Hair follicle dermal papilla cell (primary cell): ENCODE measurements around the gene ACOT4. TPM values are rescaled to one million over a fixed set of nuclear protein-coding genes. Genes with fewer than 3 reads are reported as not detected.

ENCODE experiments used
- total RNA-seq: library from RNA; depleted of rRNA; stranded (reverse); fragments of >200 nt; gene quantifications from 2 replicates; pipeline ENCODE4 v1.2.3, GENCODE V29; 2012

ACOT4 gene
- total RNA-seq, result 0.73 and 1.5 TPM in 2 replicates

GRCh38 chr14:73591690-73592449 is at the start of gene ACOT4:
Gene ACOT4, plus strand, starts transcription at chr14:73591873. Its CDS starts 87 bp downstream, at chr14:73591960.

GRCh38 chr14:73569185-73569958 is 22.3 kb upstream of the ACOT4 start, which contains the start of gene ACOT2:
Gene ACOT2, plus strand, starts transcription at chr14:73569213. Its CDS starts 28 bp downstream, at chr14:73569241.

GRCh38 chr14:73612339-73613045 is 20.8 kb downstream of the ACOT4 start, which contains the start of gene ACOT6:
Gene ACOT6, plus strand, starts transcription at chr14:73612517. Its CDS starts 55 bp downstream, at chr14:73612572.

GRCh38 chr14:73644531-73645247 is 53.0 kb downstream of the ACOT4 start, which contains the start of gene DNAL1:
Gene DNAL1, plus strand, starts transcription at chr14:73644986. Its CDS starts 54 bp downstream, at chr14:73645040.

Other genes starting within 250 kb of the ACOT4 start
- 39.5 and 49.3 TPM in 2 replicates for gene NUMB, start 133.3 kb upstream of the ACOT4 start, total RNA-seq
- 24.3 and 26.1 TPM in 2 replicates for gene RIOX1, start 100.9 kb upstream of the ACOT4 start, total RNA-seq
- gene ACOT1, start 54.7 kb upstream of the ACOT4 start, total RNA-seq, result 2.8 and 17.0 TPM in 2 replicates
- 0.24 TPM in 1 of 2 replicates, not detected in the other for gene HEATR4, start 32.9 kb upstream of the ACOT4 start, total RNA-seq
- 48.0 and 59.5 TPM in 2 replicates for gene ACOT2, start 22.7 kb upstream of the ACOT4 start, total RNA-seq
- 0.16 TPM in 1 of 2 replicates, not detected in the other for gene ACOT6, start 20.6 kb downstream of the ACOT4 start, total RNA-seq
- 6.7 and 10.6 TPM in 2 replicates for gene DNAL1, start 53.1 kb downstream of the ACOT4 start, total RNA-seq
- gene PNMA1, start 122.5 kb downstream of the ACOT4 start, total RNA-seq, result 32.3 and 33.8 TPM in 2 replicates